GM21390 (cell line): ENCODE measurements around the gene SLC30A4.

Experiments
- ATAC-seq: cut with Tn5 transposase; IDR thresholded peaks from one replicate; pipeline ENCODE4 v1.9.1; 2021; ENCODE audit not compliant: unreplicated experiment

SLC30A4 gene

DNA sequence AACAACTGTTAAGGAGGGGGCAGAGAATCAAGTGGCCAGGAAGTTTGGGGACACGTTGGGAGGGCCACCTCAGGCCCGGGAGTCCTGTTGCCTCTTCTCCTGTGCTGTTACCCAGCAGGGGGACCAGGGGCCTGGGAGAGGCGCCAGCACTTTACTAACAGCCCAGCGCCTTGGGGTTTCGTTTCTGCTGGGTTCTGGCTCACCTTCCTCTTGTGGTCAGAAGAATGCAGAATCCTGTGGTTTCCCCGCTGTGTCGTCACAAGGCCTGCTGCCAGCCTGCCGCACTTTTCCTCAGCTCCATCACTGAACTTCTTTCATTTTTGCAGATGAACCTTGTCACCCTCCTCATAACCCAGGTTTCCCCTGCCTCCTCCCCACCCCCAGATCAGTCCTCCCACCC is 67.7 kb downstream of the SLC30A4 start:
- peak; percentile 66 for ATAC-seq

DNA sequence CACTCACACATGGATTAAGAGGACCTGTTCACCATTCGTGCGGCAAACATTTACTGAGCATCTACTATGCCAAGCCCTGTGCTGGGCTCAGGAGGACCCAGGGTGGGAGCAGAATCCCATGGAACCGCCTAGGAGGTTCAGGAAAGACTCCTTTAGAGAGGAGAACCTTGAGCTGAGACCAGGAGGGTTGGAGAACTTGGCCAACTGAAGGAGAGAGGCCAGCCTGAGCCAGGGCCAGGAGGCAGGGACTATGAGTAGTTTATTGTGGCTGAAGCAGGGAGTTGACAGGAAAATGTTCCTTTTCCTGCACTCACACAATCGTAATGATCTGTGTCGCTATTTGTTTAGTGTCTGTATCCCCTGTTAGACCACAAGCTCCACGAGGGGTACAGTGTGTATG is 71.3 kb downstream of the SLC30A4 start:
- no peak for ATAC-seq

GRCh38 chr15:45449916-45450867 is 72.4 kb downstream of the SLC30A4 start:
- no peak for ATAC-seq

- ATAC-seq, result no peak
Observed at GRCh38 chr15:45449395-45449794, 73.2 kb downstream of the SLC30A4 start.

DNA sequence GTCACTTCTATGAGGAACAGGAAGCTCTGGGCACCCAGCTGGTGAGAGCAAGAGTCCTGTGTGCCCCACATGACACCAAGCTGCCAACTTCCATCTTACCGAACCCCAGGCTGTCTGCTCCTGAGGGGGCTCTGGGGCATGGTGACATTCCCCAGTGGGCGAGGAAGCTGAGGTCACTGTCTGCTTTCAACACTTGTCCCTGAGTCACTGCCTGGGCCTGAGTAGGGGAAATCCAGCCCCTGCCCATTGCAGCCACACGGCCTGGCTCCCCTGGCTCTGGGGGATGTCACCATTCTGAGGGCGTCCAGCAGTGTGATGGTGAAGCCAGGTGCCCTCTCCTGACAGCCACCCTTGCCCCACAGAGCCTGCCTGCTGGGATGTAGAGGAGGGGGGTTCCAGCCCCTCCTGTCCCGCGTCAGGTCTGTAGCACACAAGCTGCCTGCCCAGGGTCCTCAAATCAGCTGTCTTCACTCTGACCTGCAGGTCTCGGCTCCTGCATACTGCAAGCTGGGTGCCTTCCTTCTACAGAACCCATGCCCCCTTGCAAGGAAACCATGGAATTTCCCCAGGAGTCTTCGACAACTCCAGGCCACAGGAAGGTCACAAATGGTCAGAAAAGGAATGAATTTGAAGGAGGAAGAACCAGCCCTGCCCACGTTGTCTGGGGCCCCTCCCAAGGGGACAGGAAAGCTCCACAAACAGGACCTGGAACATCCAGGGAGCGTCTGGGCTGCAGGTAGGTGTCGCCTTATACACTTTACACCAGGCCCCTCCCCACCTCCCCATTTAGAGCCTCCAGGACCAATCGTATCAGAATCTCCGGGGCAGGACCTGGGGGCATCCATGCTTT is 74.3 kb downstream of the SLC30A4 start:
- no peak for ATAC-seq

- no peak for ATAC-seq
Observed at GRCh38 chr15:45443645-45444044, 78.9 kb downstream of the SLC30A4 start.

DNA sequence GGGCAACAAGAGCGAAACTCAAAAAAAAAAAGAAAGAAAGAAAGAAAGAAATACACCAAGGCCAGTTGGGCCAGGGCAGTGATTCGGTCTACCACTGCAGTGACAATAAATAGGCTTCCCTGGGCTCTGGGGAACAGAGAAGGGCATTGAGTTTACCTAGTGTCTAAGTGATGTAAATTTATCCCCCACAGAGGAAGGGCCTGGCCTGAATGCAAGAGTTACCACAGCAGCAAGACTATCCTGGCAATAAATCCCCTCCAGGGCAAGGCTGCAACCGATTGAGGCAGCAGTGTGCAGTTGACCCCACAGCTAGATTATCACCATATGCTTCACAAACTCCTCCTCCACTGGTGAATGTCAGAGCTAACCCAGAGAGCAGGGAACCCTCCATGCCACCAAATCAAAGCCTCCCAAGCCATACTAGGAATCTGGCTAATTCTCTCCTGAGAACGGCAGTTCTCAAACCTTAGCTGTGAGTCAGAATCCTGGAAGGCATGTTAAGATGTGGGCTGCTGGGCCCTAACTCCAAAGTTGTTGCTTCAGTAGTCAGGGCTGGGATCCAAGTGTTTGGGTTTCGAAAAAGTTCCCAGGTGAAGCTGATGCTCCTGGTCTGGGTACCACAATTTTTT is 79.9 kb downstream of the SLC30A4 start:
- no peak for ATAC-seq

DNA sequence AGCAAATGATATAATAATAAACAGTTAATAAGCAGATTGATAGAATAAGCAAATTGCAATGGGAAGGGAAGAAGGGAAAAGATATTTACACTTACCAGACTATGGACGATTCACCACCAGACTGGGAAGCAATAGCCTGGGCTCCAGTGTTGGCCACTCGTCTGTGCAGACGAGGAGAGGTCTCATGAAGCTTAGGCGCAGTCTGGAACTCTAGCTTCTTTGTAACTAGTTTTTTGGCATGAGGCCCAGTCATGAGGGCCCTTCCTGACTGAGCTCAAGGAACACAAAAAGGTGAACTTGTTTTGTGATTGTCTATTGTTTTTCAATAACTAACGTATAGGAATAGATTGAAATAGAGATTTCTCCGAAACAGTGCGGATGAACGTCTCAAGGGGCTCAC is 80.9 kb downstream of the SLC30A4 start:
- ATAC-seq, result no peak

- no peak for ATAC-seq
Observed at GRCh38 chr15:45441036-45441435, 81.5 kb downstream of the SLC30A4 start.

GRCh38 chr15:45439521-45440260 is 82.9 kb downstream of the SLC30A4 start:
- ATAC-seq, result no peak

GRCh38 chr15:45435124-45435903 is 87.2 kb downstream of the SLC30A4 start:
- ATAC-seq, result no peak

DNA sequence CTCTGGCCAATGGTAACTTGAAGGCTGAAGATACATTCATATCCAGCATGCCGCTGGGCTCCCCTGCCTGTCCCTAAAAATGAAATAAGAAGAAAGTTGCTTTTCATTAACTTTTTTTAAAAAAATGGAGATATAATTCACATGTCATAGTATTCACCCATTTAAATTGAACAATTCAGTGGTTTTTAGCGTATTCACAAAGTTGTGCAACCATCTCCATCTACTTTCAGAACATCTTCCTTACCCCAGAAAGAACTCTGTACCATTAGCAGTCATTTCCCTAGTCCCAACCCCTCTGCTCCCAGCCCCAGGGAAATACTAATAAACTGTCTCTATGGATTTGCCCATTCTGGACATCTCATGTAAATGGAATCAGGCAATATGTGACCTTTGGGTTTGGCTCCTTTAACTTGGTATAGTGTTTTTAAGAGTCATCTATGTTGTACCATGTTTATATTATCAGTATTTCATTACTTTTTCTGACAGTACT is 88.4 kb downstream of the SLC30A4 start:
- no peak for ATAC-seq

- ATAC-seq, result no peak
Observed at GRCh38 chr15:45431511-45431910, 91.0 kb downstream of the SLC30A4 start.

GRCh38 chr15:45429941-45430792 is 92.4 kb downstream of the SLC30A4 start:
- ATAC-seq, result peak; percentile 72
